H9 (cell line): ENCODE results near the gene AMER1. TPM values are rescaled to one million over a fixed set of nuclear protein-coding genes. Genes with fewer than 3 reads are reported as not detected.

ENCODE experiments used
- DNase-seq: peaks from one replicate; pipeline ENCODE4 v3.0.0-alpha.2; 2017
- H2AFZ ChIP-seq: one replicate; pipeline ENCODE4 v1.6.1; 2013; ENCODE audit warnings: mild to moderate bottlenecking, low read length, control low read depth, moderate library complexity
- H2AK5ac ChIP-seq: 2 replicates; pipeline ENCODE4 v1.6.1; 2013; ENCODE audit warnings: low read length, control low read depth, mixed read lengths; ENCODE audit not compliant: insufficient read length
- H2BK120ac ChIP-seq: one replicate; pipeline ENCODE4 v1.6.1; 2013; ENCODE audit warnings: low read depth, mild to moderate bottlenecking, low read length, control low read depth, inconsistent platforms; ENCODE audit not compliant: poor library complexity, severe bottlenecking
- H2BK12ac ChIP-seq: 2 replicates; pipeline ENCODE4 v1.6.1; 2013; ENCODE audit warnings: low read length, control low read depth, mixed read lengths, low read depth; ENCODE audit not compliant: insufficient read length
- H2BK15ac ChIP-seq: 2 replicates; pipeline ENCODE4 v1.6.1; 2013; ENCODE audit warnings: low read depth, low read length, control low read depth
- H2BK20ac ChIP-seq: one replicate; pipeline ENCODE4 v1.6.1; 2013; ENCODE audit warnings: low read depth, mild to moderate bottlenecking, low read length, control low read depth, inconsistent platforms; ENCODE audit not compliant: poor library complexity, severe bottlenecking
- H2BK5ac ChIP-seq: 2 replicates; pipeline ENCODE4 v1.6.1; 2013; ENCODE audit warnings: low read length, control low read depth, mixed read lengths; ENCODE audit not compliant: insufficient read length
- H3K14ac ChIP-seq: 2 replicates; pipeline ENCODE4 v1.6.1; 2013; ENCODE audit warnings: low read length, control low read depth; ENCODE audit not compliant: insufficient read depth
- H3K18ac ChIP-seq: 2 replicates; pipeline ENCODE4 v1.6.1; 2013; ENCODE audit warnings: low read depth, mild to moderate bottlenecking, mixed read lengths, low read length, control low read depth; ENCODE audit not compliant: insufficient read length
- H3K23ac ChIP-seq: 2 replicates; pipeline ENCODE4 v1.6.1; 2013; ENCODE audit warnings: low read length, control low read depth, mixed read lengths, low read depth; ENCODE audit not compliant: insufficient read length
- H3K23me2 ChIP-seq: 2 replicates; pipeline ENCODE4 v1.6.1; 2013; ENCODE audit warnings: low read depth, mild to moderate bottlenecking, mixed read lengths, low read length, control low read depth; ENCODE audit not compliant: insufficient read length, poor library complexity, severe bottlenecking
- H3K27ac ChIP-seq: 2 replicates; pipeline ENCODE4 v1.5.1; 2013; ENCODE audit warnings: low read length, control low read depth, mixed read lengths, low read depth; ENCODE audit not compliant: insufficient read length
- H3K27me3 ChIP-seq: 2 replicates; pipeline ENCODE4 v1.6.1; 2013; ENCODE audit warnings: low read length, control low read depth, inconsistent platforms; ENCODE audit not compliant: insufficient read depth
- H3K4ac ChIP-seq: 2 replicates; pipeline ENCODE4 v1.6.1; 2013; ENCODE audit warnings: low read depth, mild to moderate bottlenecking, control low read depth, inconsistent platforms, low read length, moderate library complexity
- H3K4me1 ChIP-seq: 2 replicates; pipeline ENCODE4 v1.6.1; 2013; ENCODE audit warnings: low read length, control low read depth, inconsistent platforms; ENCODE audit not compliant: insufficient read depth
- H3K4me2 ChIP-seq: 2 replicates; pipeline ENCODE4 v1.6.1; 2013; ENCODE audit warnings: low read length, control low read depth, mixed read lengths; ENCODE audit not compliant: insufficient read length, insufficient read depth
- H3K56ac ChIP-seq: 2 replicates; pipeline ENCODE4 v1.6.1; 2013; ENCODE audit warnings: low read depth, mild to moderate bottlenecking, mixed read lengths, low read length, control low read depth; ENCODE audit not compliant: insufficient read length
- H3K79me1 ChIP-seq: 2 replicates; pipeline ENCODE4 v1.6.1; 2013; ENCODE audit warnings: low read depth, mild to moderate bottlenecking, moderate library complexity, low read length, control low read depth, inconsistent platforms; ENCODE audit not compliant: insufficient read depth, poor library complexity, severe bottlenecking
- H3K79me2 ChIP-seq: 2 replicates; pipeline ENCODE4 v1.6.1; 2013; ENCODE audit warnings: low read length, control low read depth, inconsistent platforms; ENCODE audit not compliant: insufficient read depth
- H3K9ac ChIP-seq: 2 replicates; pipeline ENCODE4 v1.6.1; 2013; ENCODE audit warnings: low read length, control low read depth, mixed read lengths; ENCODE audit not compliant: insufficient read length; ENCODE audit errors: extremely low read depth
- H3K9me3 ChIP-seq: one replicate; pipeline ENCODE4 v1.6.1; 2013; ENCODE audit warnings: low read depth, low read length, inconsistent platforms; ENCODE audit not compliant: control insufficient read depth
- H3T11ph ChIP-seq: one replicate; pipeline ENCODE4 v1.6.1; 2013; ENCODE audit warnings: mild to moderate bottlenecking, low read length, control low read depth, inconsistent platforms
- H4K20me1 ChIP-seq: one replicate; pipeline ENCODE4 v1.6.1; 2013; ENCODE audit not compliant: control insufficient read depth, insufficient read length, insufficient read depth
- H4K5ac ChIP-seq: 2 replicates; pipeline ENCODE4 v1.6.1; 2013; ENCODE audit warnings: low read depth, mild to moderate bottlenecking, mixed read lengths, low read length, control low read depth; ENCODE audit not compliant: insufficient read length
- H4K8ac ChIP-seq: replicated peaks from 2 replicates; pipeline ENCODE4 v1.6.1; 2013; ENCODE audit warnings: low read length, control low read depth, mixed read lengths, low read depth; ENCODE audit not compliant: insufficient read length
- H4K91ac ChIP-seq: 2 replicates; pipeline ENCODE4 v1.6.1; 2013; ENCODE audit warnings: low read depth, mild to moderate bottlenecking, moderate library complexity, mixed read lengths, low read length, control low read depth; ENCODE audit not compliant: insufficient read length
- H3K27ac Mint-ChIP-seq, 3 experiments: 2 replicates in 2 of 3; 3 replicates in 1 of 3; pipeline ENCODE4 v1.8.0; 2020 to 2021; ENCODE audit warnings: mixed read lengths in 3 of 3, mild to moderate bottlenecking in 1 of 3, moderate library complexity in 1 of 3
- H3K27me3 Mint-ChIP-seq: 2 replicates; pipeline ENCODE4 v1.8.0; 2021; ENCODE audit warnings: low read depth, mild to moderate bottlenecking, moderate library complexity, mixed read lengths
- H3K36me3 Mint-ChIP-seq, 3 experiments: 2 replicates in 2 of 3; 3 replicates in 1 of 3; pipeline ENCODE4 v1.8.0; 2020 to 2021; ENCODE audit warnings: low read depth in 3 of 3, mixed read lengths in 3 of 3; ENCODE audit not compliant: insufficient read depth in 1 of 3
- H3K4me1 Mint-ChIP-seq, 2 experiments: 2 replicates each; pipeline ENCODE4 v1.8.0; 2020; ENCODE audit warnings: mixed read lengths in 2 of 2
- H3K4me3 Mint-ChIP-seq, 2 experiments: 2 replicates in 1 of 2; 3 replicates in 1 of 2; pipeline ENCODE4 v1.8.0; 2020 to 2021; ENCODE audit warnings: mild to moderate bottlenecking in 2 of 2, mixed read lengths in 2 of 2, moderate library complexity in 1 of 2
- H3K9me3 Mint-ChIP-seq, 2 experiments: 2 replicates in 1 of 2; 3 replicates in 1 of 2; pipeline ENCODE4 v1.8.0; 2020; ENCODE audit warnings: mild to moderate bottlenecking in 2 of 2, mixed read lengths in 2 of 2, moderate library complexity in 1 of 2
- WGBS: extraction: QIAGEN DNeasy Blood & Tissue Kit; methylation state at CpG from one replicate; pipeline ENCODE4 v1.1.7; 2013; ENCODE audit warnings: missing lambda C conversion rate, low lambda C conversion rate, mixed read lengths; ENCODE audit not compliant: insufficient read length; ENCODE audit errors: extremely low coverage; 5-methylcytosine and 5-hydroxymethylcytosine counted together
- total RNA-seq: library from RNA; stranded (reverse); gene quantifications from 2 replicates; pipeline ENCODE4 v1.2.1, GENCODE V29; 2021
- TF ChIP-seq, protein P1 (sequence below): fragments of 200-600 bp; sonication (generic); conservative IDR thresholded peaks from 3 replicates; pipeline ENCODE4 v1.8.0; 2021; ENCODE audit warnings: antibody characterized with exemption, mild to moderate bottlenecking

Gene AMER1
- total RNA-seq, 1 experiment from 2014 or later = 6.2 TPM

GRCh38 chrX:64202808-64203325, 2.6 kb downstream of the AMER1 start:
- Histone ChIP-seq H4K8ac (no peak overlapping the region), H2BK12ac (no peak overlapping the region), H2BK120ac (no peak overlapping the region), H3K14ac (no peak overlapping the region), H3K4ac (no peak overlapping the region), H3K23me2 (peaks cover 5% of the 10 kb centered on the region), H3K23ac (no peak overlapping the region), H2BK5ac (no peak overlapping the region), H3K79me2 (no peaks in the 10 kb centered on the region), H2AFZ (no peak overlapping the region), H3K4me1 (no peaks in the 10 kb centered on the region), H3T11ph (no peak overlapping the region), H2AK5ac (no peak overlapping the region), H3K4me2 (no peak overlapping the region), H3K56ac (no peak overlapping the region), H2BK15ac (no peak overlapping the region), H3K79me1 (peaks cover 3% of the 10 kb centered on the region), H4K20me1 (no peaks in the 10 kb centered on the region), H3K9me3 (peaks cover 30% of the 10 kb centered on the region), H3K27ac (no peak overlapping the region), H4K91ac (no peak overlapping the region), H2BK20ac (no peak overlapping the region), H3K18ac (no peak overlapping the region), H3K27me3 (no peaks in the 10 kb centered on the region; the same call in 1 of the 2 replicates), H3K9ac (no peak overlapping the region), H4K5ac (no peak overlapping the region)
- Mint-ChIP-seq H3K9me3 (peaks cover 60 to 74% of the 10 kb centered on the region in 2 experiments), H3K36me3 (peaks cover 0 to 10% (median 8%) of the 10 kb centered on the region in 3 experiments; a peak in 3 of 7 replicates), H3K4me1 (peaks cover 8 to 28% of the 10 kb centered on the region in 2 experiments), H3K4me3 (no peak overlapping the region; a peak in 1 of 5 replicates), H3K27ac (no peak overlapping the region), H3K27me3 (peaks cover 27% of the 10 kb centered on the region)
- DNase-seq = no peak
- TF ChIP-seq, protein P1, sequence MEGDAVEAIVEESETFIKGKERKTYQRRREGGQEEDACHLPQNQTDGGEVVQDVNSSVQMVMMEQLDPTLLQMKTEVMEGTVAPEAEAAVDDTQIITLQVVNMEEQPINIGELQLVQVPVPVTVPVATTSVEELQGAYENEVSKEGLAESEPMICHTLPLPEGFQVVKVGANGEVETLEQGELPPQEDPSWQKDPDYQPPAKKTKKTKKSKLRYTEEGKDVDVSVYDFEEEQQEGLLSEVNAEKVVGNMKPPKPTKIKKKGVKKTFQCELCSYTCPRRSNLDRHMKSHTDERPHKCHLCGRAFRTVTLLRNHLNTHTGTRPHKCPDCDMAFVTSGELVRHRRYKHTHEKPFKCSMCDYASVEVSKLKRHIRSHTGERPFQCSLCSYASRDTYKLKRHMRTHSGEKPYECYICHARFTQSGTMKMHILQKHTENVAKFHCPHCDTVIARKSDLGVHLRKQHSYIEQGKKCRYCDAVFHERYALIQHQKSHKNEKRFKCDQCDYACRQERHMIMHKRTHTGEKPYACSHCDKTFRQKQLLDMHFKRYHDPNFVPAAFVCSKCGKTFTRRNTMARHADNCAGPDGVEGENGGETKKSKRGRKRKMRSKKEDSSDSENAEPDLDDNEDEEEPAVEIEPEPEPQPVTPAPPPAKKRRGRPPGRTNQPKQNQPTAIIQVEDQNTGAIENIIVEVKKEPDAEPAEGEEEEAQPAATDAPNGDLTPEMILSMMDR = no peak
- WGBS = no CpG with 5 or more reads among the region's 2 CpGs
